NAMALWA (cell line): Measurements from ENCODE around the gene SFXN1.
"Not testable (repeated sequence)": the region's sequence is repeated elsewhere in the genome, so short reads cannot be mapped to it uniquely, and the experiment has no call there.

Experiments
- DNase-seq: peaks from one replicate; pipeline ENCODE4 v3.0.0-alpha.2; 2015; ENCODE audit warnings: low spot score

SFXN1 gene

GRCh38 chr5:175494264-175495183, 16.2 kb downstream of the SFXN1 start:
- DNase-seq: no peak

DNA sequence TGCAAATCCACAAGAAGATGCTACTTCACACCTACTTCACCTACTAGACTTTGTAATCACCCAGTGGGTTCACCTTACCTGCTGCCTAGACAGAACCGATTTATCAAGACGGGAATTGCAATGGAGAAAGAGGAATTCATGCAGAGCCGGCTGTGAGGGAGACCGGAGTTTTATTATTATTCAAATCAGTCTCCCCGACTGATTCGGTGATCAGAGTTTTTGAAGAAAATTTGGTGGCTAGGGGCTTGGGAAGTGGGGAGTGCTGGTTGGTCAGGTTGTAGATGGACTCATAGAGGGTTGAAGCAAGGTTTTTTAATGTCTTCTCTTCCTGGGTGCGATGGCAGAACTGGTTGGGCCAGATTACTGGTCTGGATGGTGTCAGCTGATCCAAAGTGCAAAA, 23.4 kb downstream of the SFXN1 start:
- DNase-seq: no peak

DNA sequence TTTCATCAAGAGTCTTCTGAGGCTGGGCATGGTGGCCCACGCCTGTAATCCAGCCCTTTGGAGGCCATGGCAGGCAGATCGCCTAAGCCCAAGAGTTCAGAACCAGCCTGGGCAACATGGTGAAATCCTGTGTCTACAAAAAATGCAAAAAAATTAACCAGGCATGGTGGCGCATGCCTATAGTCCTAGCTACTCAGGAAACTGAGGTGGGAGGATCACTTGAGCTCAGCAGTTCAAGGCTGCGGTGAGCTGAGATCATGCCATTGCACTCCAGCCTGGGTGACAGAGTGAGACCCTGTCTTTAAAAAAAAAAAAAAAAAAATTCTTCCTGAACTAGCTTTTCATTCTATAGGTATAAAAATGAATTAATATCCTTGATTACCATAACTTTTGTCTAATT, 29.3 kb downstream of the SFXN1 start:
- not testable (repeated sequence) for DNase-seq

GRCh38 chr5:175508896-175509295, 30.5 kb downstream of the SFXN1 start:
- DNase-seq: no peak

DNA sequence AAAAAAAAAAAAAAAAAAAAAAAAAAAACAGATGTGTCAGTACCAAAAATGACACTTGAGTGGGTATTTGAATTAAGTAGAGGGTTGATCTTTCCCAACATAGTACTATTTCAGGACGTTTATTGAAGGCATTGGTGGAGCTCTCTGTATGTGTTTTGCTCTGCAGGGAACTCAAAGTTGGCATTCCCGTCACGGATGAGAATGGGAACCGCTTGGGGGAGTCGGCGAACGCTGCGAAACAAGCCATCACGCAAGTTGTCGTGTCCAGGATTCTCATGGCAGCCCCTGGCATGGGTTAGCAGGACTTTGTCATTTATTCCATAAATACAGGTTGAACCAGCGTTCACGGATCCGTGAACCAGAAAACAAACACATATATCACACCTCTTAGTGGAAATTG, 34.9 kb downstream of the SFXN1 start:
- no peak for DNase-seq

- no peak for DNase-seq
These were observed 35.4 kb downstream of the SFXN1 start for GRCh38 chr5:175513726-175514125.

GRCh38 chr5:175516933-175517823, 38.8 kb downstream of the SFXN1 start:
- DNase-seq: no peak

DNA sequence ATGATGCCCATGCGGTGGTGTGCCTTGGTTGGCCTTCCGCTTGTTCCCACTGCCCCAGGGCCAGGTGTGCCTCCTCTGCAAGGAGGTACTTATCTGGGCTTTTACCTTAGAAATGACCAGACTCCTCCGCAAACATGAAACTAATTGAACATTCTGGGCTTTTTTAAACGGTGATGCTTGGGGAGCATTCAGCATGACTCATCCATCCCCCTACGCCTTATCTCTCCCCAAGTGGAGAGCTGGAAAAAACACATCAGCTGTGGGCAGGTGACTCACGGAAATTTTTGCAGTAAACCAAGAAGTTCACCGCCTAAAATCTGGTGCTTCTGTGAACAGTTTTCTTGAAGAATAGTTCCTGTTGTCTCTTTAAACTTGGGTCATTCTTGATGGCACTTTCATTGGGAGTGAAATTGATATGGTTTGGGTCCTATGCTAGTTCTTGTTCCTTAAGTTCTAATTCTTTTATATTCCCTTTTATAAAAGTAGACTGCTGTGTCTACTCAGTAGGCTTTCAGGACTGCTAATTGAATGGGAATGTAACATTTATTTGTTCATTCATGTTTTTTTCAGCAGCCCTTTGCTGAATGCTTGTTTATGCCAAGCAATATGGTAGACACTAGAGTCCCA, 39.6 kb downstream of the SFXN1 start:
- no peak for DNase-seq

DNA sequence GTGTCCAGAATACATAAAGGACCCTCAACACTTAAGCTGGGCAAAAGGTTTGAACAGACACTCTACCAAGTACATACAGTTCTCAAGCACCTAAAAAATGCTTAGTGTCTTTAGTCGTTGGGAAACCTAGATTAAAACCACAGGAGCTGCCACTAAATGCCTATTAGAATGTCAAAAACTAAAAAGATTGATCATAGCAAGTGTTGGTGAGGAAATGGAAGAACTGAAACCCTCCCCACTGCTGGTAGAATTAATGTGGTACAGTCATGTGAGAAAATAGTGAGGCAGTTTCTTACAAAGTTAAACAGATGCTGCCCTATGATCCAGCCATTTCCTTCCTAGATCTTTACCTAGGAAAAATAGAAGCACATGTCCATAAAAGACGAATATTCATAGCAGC, 40.6 kb downstream of the SFXN1 start:
- DNase-seq: no peak

DNA sequence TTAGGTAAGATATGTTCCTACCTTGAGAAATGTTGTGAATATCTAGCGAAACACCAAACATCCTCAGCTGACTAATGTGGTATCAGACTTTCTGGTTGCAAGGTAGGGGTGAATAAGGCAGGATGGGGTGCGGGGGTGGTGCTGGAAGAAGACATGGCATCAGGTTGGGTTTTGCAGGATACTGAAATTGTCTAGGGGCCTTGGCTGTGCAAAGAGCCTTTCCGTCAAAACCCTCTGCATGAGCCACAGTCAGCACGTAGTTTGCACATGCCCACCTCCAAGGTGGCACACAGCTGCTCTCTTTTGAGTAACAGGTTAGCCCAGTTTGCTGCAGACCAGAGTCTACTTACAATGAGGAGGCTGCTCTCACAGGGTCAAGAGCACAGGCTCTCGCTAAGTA, 42.0 kb downstream of the SFXN1 start:
- DNase-seq: no peak

- no peak for DNase-seq
These were observed 42.5 kb downstream of the SFXN1 start for GRCh38 chr5:175520873-175521272.

DNA sequence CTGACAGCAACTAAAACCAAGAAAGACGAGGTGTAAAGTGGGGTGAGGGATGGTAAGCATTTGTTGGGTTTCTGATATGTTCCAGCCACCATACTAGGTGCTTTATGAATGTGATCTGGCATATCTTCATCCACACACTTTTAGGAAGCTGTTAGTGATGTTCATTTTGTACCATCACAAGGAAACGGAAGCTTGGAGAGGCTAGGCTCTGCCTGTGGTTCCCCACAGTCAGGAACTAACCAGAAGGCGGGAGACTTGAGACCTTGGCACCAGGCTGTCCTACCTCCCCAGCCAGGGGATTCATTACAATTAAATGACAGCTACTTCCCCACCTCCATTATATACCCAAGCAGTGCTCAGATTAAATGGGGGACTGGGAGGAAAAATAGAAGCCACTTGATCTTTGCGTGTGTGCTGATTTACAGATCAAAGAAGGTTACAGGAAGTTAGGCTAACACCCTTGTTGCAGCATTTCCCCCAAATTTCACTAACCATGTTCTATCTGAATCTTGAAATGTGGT, 43.0 kb downstream of the SFXN1 start:
- DNase-seq: no peak

DNA sequence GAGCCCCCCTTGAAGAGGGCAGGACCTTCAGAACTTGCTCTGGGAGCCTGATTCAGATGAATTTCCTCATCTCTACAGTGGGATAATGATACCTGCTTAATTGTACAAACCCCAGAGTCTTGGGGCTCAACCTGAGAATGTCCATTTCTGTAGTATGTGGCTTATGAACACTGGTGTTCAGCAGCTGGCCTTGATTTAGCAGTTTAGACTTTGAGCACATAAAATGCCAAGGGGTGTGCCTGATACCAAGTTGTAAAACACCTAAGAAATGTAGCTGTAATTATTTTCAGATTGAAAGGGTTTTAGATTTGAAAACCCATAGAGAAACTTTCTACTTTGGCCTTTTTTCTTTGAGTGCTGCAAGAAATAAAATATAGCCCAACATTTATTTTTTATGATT, 44.9 kb downstream of the SFXN1 start:
- DNase-seq: no peak

GRCh38 chr5:175524211-175524610, 45.9 kb downstream of the SFXN1 start:
- DNase-seq: no peak

DNA sequence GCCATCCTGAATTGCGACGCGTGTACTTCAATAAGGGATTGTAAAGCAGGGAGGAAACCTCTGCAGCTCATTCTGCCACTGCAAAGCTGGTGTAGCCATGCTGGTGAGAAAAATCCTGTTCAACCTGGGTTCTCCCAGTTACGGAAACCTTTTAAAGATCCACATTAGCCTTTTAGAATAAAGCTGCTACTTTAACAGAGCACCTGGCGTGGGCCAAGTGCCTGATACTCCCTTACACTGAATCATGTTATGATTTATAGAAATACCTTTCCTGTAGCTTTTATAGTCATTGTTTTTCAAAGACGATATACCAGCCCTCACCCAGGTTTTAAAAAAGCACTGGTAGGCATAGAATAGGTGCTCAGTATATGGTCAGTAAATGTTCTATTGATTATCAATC, 48.3 kb downstream of the SFXN1 start:
- DNase-seq: no peak

DNA sequence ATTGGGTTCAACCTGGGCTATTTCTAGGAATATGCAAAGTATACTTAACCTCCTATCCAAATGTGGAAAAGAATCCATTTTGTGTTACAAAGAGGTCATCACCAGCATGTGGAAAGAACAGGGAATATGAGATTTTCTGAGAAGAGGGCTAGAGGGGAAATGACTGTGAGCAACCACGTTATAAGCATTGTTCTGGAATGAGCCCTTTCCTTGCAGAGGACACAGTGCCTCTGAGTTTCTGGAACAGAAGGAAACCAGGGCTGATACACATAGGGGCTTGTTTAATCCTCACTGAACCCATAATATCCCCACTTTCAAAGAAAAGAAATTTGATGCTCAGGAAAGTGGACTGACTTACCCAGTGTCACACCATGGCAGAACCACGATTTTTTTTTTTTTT, 53.0 kb downstream of the SFXN1 start:
- DNase-seq: no peak

DNA sequence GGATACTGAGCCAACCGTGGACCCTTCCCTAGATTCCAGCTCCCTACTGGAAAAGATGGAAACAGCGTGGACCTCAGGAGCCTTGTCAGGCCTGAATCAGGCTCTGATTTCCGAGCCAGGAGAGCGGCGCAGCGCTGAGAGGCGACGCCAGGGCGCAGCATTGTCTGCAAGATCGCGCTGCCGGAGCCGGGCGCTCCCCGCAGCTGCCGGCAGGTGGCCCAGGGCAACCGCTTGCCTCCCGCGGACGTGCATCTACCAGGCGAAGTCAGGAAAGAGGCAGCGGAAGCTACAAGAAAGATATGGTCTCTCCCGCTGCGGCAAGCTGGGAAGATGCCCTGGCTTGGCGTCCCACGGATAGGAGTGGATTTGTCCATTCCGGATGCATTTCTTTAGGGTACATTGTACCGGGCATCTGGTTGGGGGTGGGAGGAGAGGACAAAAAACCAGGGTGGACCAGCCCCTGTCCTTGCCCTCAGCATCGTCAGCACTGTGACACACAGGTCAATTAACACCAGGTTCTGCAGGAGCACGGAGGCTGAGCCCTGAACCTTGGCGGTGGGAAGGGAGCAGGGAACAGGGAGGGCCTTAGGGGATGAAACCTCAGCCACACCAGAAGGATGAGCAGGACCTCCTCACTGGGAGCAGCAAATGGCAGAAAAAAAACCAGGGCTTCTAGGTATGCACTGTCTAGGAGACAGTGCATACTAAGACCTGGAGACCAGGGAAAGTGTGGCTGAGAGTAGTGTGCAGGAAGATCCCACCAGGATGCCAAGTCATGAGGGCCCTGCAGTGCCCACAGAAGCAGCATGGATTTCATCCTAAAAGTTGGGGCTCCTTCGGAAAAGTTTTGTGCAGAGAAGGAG, 55.9 kb downstream of the SFXN1 start:
- DNase-seq: peak; percentile 74

GRCh38 chr5:175535331-175535730, 57.0 kb downstream of the SFXN1 start:
- not testable (repeated sequence) for DNase-seq

DNA sequence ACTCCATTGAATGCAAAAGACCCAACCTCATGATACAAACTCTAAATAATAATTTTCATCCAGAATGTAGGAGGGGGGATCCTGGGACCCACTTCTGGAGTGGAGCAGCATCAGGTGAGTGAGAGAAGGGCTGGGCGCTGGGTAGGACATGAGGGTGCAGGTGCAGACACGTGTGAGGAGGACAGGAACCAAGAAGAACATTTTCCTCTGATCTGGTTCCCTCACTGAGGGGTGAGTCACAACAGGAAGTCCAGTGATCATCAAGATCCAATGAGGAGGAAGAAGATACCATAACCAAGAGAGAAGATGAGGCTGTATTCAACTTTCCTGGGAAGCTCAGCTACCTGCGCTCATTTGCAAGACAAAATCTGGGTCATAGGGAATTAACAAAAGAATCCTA, 57.4 kb downstream of the SFXN1 start:
- no peak for DNase-seq

DNA sequence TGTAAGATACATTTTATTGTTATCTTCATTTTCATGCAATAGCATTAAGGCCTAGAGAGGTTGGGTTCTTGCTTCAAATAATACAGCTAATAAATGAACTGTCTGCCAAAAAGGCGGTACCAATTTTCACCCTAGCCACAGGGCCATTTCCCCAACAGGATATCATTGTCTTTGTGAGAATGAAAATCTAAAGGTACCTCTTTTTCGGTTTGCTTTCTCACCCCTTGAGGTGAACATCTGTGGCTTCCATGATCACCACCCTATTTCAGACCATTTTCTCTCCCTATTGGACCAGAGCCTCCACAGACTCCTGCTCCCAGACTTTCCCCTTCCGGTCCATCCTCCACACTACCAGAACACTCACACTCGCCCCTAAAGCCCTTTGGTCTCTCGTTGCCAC, 60.2 kb downstream of the SFXN1 start:
- DNase-seq: no peak

- no peak for DNase-seq
These were observed 61.6 kb downstream of the SFXN1 start for GRCh38 chr5:175539936-175540335.
